Measurements from ENCODE around the gene PGLYRP2. TPM values are rescaled to one million over a fixed set of nuclear protein-coding genes. Genes with fewer than 3 reads are reported as not detected.

The PGLYRP2 gene
- polyA plus RNA-seq, 1 donor from 2014 or later = not detected

DNA sequence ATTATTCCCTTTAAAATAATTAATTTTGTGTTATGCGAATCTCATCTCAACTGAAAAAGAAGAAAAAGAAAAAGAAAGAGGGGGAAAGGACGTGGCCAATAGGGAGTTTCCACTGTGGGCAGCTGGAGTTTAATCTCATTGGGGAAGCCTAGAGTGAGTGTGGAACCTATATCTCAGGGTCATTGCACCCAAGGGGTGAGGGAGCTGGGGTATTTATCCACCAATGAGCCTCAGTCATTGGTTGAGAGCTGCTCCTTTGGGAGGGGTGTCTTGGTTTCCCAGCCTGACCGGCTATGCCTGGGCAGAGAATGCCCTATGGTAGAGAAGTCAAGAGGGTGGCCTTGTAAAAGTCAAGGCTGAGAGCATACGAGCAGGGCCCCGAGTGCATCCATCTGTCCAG lies 45.5 kb upstream of the PGLYRP2 start:
- H4K20me1 ChIP-seq (ENCODE audit: insufficient read depth) = no peaks in the 10 kb centered on the region
- no peaks in the 10 kb centered on the region for H3F3A ChIP-seq (ENCODE audit: insufficient read depth, low read length, poor library complexity, severe bottlenecking)
- no peaks in the 10 kb centered on the region for H3K27me3 ChIP-seq (ENCODE audit: insufficient read depth, low read depth, low read length)
- no peak overlapping the region for H3K27ac ChIP-seq (ENCODE audit: low read length)
- no peaks in the 10 kb centered on the region for H3K79me2 ChIP-seq (replicated peaks; ENCODE audit: insufficient read depth, low read length)
- no peaks in the 10 kb centered on the region for H3K9me2 ChIP-seq (ENCODE audit: insufficient read depth, low read length)
- TF ChIP-seq EZH2 (IDR thresholded peaks at IDR 0.05; ENCODE audit: borderline replicate concordance, insufficient read depth, low read length, poor library complexity, severe bottlenecking) = no peak
- TF ChIP-seq, protein P1, sequence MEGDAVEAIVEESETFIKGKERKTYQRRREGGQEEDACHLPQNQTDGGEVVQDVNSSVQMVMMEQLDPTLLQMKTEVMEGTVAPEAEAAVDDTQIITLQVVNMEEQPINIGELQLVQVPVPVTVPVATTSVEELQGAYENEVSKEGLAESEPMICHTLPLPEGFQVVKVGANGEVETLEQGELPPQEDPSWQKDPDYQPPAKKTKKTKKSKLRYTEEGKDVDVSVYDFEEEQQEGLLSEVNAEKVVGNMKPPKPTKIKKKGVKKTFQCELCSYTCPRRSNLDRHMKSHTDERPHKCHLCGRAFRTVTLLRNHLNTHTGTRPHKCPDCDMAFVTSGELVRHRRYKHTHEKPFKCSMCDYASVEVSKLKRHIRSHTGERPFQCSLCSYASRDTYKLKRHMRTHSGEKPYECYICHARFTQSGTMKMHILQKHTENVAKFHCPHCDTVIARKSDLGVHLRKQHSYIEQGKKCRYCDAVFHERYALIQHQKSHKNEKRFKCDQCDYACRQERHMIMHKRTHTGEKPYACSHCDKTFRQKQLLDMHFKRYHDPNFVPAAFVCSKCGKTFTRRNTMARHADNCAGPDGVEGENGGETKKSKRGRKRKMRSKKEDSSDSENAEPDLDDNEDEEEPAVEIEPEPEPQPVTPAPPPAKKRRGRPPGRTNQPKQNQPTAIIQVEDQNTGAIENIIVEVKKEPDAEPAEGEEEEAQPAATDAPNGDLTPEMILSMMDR (IDR thresholded peaks at IDR 0.05; ENCODE audit: poor library complexity, severe bottlenecking) = no peak
- TF ChIP-seq TAF1 (IDR thresholded peaks at IDR 0.05; ENCODE audit: low read depth) = no peak
- TF ChIP-seq MXI1 (conservative IDR thresholded peaks at IDR 0.05; ENCODE audit: poor library complexity, severe bottlenecking) = no peak
- no peak for TF ChIP-seq SMC3 (conservative IDR thresholded peaks at IDR 0.05; ENCODE audit: poor library complexity)
- no peak for TF ChIP-seq RAD21 (conservative IDR thresholded peaks at IDR 0.05)
- no peak for TF ChIP-seq EP300 (conservative IDR thresholded peaks at IDR 0.05; ENCODE audit: poor library complexity, severe bottlenecking)
- TF ChIP-seq REST (IDR thresholded peaks at IDR 0.05; ENCODE audit: borderline replicate concordance) = no peak
- TF ChIP-seq POLR2AphosphoS5 (IDR thresholded peaks at IDR 0.05) = no peak
- H3K4me3 ChIP-seq (ENCODE audit: low read length) = no peak overlapping the region
- H3K4me2 ChIP-seq (ENCODE audit: low read length) = no peak overlapping the region
- H3K9ac ChIP-seq (ENCODE audit: low read length) = no peak overlapping the region
- no peaks in the 10 kb centered on the region for H3K36me3 ChIP-seq (ENCODE audit: insufficient read depth, low read length)
- H2AFZ ChIP-seq (ENCODE audit: low read depth, low read length) = no peak overlapping the region
- H3K9me3 ChIP-seq (ENCODE audit: low read length) = no peaks in the 10 kb centered on the region

GRCh38 chr19:15519433-15519976 lies 40.2 kb upstream of the PGLYRP2 start:
- H3K36me3 ChIP-seq (ENCODE audit: insufficient read depth, low read length) = no peaks in the 10 kb centered on the region
- no peak overlapping the region for H2AFZ ChIP-seq (ENCODE audit: low read depth, low read length)
- H4K20me1 ChIP-seq (ENCODE audit: insufficient read depth) = no peaks in the 10 kb centered on the region
- H3K27me3 ChIP-seq (ENCODE audit: insufficient read depth, low read depth, low read length) = no peaks in the 10 kb centered on the region
- no peaks in the 10 kb centered on the region for H3K9me3 ChIP-seq (ENCODE audit: low read length)
- H3F3A ChIP-seq (ENCODE audit: insufficient read depth, low read length, poor library complexity, severe bottlenecking) = no peaks in the 10 kb centered on the region
- TF ChIP-seq SMC3 (conservative IDR thresholded peaks at IDR 0.05; ENCODE audit: poor library complexity) = no peak
- TF ChIP-seq MXI1 (conservative IDR thresholded peaks at IDR 0.05; ENCODE audit: poor library complexity, severe bottlenecking) = no peak
- no peak for TF ChIP-seq REST (IDR thresholded peaks at IDR 0.05; ENCODE audit: borderline replicate concordance)
- TF ChIP-seq RAD21 (conservative IDR thresholded peaks at IDR 0.05) = no peak
- no peak for TF ChIP-seq EZH2 (IDR thresholded peaks at IDR 0.05; ENCODE audit: borderline replicate concordance, insufficient read depth, low read length, poor library complexity, severe bottlenecking)
- no peak overlapping the region for H3K4me3 ChIP-seq (ENCODE audit: low read length)
- no peak overlapping the region for H3K4me2 ChIP-seq (ENCODE audit: low read length)
- no peak overlapping the region for H3K27ac ChIP-seq (ENCODE audit: low read length)
- H3K9me2 ChIP-seq (ENCODE audit: insufficient read depth, low read length) = no peaks in the 10 kb centered on the region
- H3K79me2 ChIP-seq (replicated peaks; ENCODE audit: insufficient read depth, low read length) = no peaks in the 10 kb centered on the region
- H3K9ac ChIP-seq (ENCODE audit: low read length) = no peak overlapping the region
